ENCODE measurements around the gene MTA1.

DNA sequence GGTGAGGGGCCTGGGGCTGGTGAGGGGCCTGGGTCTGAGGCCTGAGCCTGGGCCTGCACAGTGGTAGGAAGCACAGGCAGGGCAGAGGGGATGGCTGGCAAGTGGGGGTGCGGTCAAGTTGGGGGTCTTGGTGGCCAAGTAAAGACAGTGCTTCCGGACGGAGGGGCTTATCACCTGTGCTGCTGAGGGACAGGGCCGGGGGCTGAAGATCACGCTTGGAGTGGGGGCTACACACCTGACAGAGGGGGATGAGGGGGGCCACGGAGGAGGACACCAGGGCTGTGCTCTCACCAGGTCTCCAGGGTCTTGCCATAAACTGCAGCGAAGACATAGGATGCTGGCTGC, 83.6 kb downstream of the MTA1 start:
- TF ChIP-seq POLR2A (IDR thresholded peaks at IDR 0.05) = no peak
- TF ChIP-seq, protein P1, sequence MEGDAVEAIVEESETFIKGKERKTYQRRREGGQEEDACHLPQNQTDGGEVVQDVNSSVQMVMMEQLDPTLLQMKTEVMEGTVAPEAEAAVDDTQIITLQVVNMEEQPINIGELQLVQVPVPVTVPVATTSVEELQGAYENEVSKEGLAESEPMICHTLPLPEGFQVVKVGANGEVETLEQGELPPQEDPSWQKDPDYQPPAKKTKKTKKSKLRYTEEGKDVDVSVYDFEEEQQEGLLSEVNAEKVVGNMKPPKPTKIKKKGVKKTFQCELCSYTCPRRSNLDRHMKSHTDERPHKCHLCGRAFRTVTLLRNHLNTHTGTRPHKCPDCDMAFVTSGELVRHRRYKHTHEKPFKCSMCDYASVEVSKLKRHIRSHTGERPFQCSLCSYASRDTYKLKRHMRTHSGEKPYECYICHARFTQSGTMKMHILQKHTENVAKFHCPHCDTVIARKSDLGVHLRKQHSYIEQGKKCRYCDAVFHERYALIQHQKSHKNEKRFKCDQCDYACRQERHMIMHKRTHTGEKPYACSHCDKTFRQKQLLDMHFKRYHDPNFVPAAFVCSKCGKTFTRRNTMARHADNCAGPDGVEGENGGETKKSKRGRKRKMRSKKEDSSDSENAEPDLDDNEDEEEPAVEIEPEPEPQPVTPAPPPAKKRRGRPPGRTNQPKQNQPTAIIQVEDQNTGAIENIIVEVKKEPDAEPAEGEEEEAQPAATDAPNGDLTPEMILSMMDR (IDR thresholded peaks at IDR 0.05) = no peak
